Measurements from ENCODE around the gene MINK1.

Gene MINK1

GRCh38 chr17:4846635-4847390, 13.7 kb downstream of the MINK1 start:
- no peak overlapping the region for H3K4me3 ChIP-seq (ENCODE audit: low read depth, low read length)
- no peak for TF ChIP-seq POLR2A (IDR thresholded peaks at IDR 0.05; ENCODE audit: extremely low read depth, insufficient read length)
- DNase-seq (ENCODE audit: low read depth): no peak

DNA sequence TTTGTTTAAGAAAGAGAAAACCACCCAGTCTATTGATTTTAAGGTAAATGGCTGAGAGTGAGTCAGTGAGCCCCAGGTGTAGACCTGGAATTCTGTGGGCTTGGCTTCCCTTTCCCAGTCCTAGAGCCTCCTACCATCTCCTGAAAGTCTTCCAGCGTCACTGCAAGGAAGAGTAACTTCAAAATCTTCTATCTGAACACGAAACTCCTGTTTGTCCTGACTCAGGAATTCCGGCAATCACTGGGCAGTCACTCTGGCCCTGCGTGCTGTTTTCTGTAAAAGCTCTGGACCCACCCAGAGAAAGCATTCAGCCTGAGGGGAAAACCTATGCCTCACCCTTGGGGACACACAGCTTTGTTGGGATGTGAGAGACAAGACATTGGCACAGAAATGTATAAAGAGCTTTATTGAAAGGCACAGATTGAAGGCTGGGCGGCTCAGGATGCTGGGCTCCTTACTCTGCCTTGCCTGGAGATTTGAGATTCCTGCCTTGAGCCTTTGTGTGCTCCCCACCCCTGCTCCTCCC, 15.9 kb downstream of the MINK1 start:
- no peak overlapping the region for H3K4me3 ChIP-seq (ENCODE audit: low read depth, low read length)
- DNase-seq (ENCODE audit: low read depth): no peak
- no peak for TF ChIP-seq MYC (IDR thresholded peaks at IDR 0.05; ENCODE audit: low read depth, low read length)
- TF ChIP-seq MAX (IDR thresholded peaks at IDR 0.05; ENCODE audit: low read depth, low read length): no peak
- no peak for TF ChIP-seq POLR2A (IDR thresholded peaks at IDR 0.05; ENCODE audit: extremely low read depth, insufficient read length)
- TF ChIP-seq CTCF (IDR thresholded peaks at IDR 0.05; ENCODE audit: low read depth, low read length): no peak

DNA sequence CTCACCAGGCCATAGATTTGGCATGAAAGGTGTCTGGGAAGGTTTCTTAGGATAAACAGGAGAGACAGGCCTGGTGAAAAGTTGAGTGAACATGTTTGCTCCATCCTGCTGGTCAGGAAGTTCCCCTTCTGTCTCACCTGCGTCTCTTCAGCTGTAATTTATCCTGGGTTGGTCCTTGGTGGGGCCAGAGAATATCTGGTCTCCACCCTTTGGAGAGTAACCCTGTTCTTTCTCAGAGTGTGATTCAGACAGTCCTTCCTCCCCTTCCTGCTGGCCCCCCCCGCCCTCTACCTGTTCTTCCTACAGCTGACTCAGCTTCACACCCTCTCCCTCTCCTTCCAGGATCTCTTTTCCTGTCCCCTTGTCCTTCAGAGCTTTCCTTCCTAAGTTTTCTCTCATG, 17.1 kb downstream of the MINK1 start:
- no peak for DNase-seq (ENCODE audit: low read depth)

DNA sequence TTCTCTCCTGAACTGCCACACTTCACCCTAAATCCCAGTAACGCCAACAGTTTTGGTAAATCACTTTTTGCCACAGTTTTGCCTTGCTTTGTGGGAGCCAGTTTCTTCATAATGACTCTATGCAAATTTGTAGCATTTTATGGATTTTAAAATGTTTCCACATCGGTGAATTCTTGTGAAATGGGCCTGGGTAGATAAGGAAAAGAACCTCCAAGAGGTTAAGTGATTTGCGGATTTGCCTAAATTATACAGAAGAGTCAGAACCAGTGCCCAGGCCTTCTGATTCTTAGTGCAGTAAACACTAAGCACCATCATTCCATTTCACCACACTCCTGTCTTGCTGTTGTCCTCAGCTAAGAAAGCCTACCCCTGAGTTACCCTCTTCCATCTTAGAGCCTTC, 17.9 kb downstream of the MINK1 start:
- TF ChIP-seq POLR2A (IDR thresholded peaks at IDR 0.05; ENCODE audit: extremely low read depth, insufficient read length): no peak
- no peak for DNase-seq (ENCODE audit: low read depth)

More for the DNA sequence above, 17.1 kb downstream of the MINK1 start:
- no peak overlapping the region for H3K4me3 ChIP-seq (ENCODE audit: low read depth, low read length)
- TF ChIP-seq MAX (IDR thresholded peaks at IDR 0.05; ENCODE audit: low read depth, low read length) (no peak), CTCF (IDR thresholded peaks at IDR 0.05; ENCODE audit: low read depth, low read length) (no peak), POLR2A (IDR thresholded peaks at IDR 0.05; ENCODE audit: extremely low read depth, insufficient read length) (no peak), MYC (IDR thresholded peaks at IDR 0.05; ENCODE audit: low read depth, low read length) (no peak)

DNA sequence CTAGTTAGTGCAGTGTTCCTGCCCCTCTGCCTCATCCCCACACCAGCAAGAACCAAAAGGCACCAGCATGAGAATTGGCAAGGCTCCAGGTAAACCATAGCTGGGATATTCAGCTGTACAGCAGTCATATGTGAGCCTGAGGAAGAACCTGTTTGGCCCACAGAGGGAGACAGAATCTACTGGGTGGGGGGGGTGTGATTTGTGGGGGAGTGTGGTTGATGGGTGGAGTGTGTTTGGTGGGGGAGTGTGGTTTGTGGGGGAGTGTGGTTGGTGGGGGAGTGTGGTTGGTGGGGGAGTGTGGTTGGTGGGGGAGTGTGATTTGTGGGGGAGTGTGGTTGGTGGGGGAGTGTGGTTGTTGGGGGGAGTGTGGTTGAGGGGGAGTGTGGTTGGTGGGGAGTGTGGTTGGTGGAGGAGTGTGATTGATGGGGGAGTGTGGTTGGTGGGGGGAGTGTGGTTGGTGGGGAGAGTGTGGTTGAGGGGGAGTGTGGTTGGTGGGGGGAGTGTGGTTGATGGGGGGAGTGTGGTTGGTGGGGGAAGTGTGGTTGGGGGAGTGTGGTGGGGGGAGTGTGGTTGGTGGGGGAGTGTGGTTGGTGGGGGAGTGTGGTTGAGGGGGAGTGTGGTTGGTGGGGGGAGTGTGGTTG, 19.5 kb downstream of the MINK1 start:
- TF ChIP-seq POLR2A (IDR thresholded peaks at IDR 0.05; ENCODE audit: extremely low read depth, insufficient read length) (no peak), MAX (IDR thresholded peaks at IDR 0.05; ENCODE audit: low read depth, low read length) (no peak), CTCF (IDR thresholded peaks at IDR 0.05; ENCODE audit: low read depth, low read length) (no peak), MYC (IDR thresholded peaks at IDR 0.05; ENCODE audit: low read depth, low read length) (no peak)
- no peak overlapping the region for H3K4me3 ChIP-seq (ENCODE audit: low read depth, low read length)
- no peak for DNase-seq (ENCODE audit: low read depth)

More for the DNA sequence above, 17.9 kb downstream of the MINK1 start:
- no peak overlapping the region for H3K4me3 ChIP-seq (ENCODE audit: low read depth, low read length)

GRCh38 chr17:4853208-4853671, 20.1 kb downstream of the MINK1 start:
- TF ChIP-seq MYC (IDR thresholded peaks at IDR 0.05; ENCODE audit: low read depth, low read length) (no peak), CTCF (IDR thresholded peaks at IDR 0.05; ENCODE audit: low read depth, low read length) (no peak), MAX (IDR thresholded peaks at IDR 0.05; ENCODE audit: low read depth, low read length) (no peak), POLR2A (IDR thresholded peaks at IDR 0.05; ENCODE audit: extremely low read depth, insufficient read length) (no peak)
- no peak overlapping the region for H3K4me3 ChIP-seq (ENCODE audit: low read depth, low read length)
- no peak for DNase-seq (ENCODE audit: low read depth)

All from NB4 (cell line).